Tibial nerve (tissue), 4 donors: ENCODE results near the gene MRE11. TPM values are rescaled to one million over a fixed set of nuclear protein-coding genes. Genes with fewer than 3 reads are reported as not detected.
"Not testable (repeated sequence)": the region's sequence is repeated elsewhere in the genome, so short reads cannot be mapped to it uniquely, and the experiment has no call there.

Source experiments
- DNase-seq, 2 donors: peaks; one replicate each; pipeline ENCODE4 v3.0.0-alpha.2; 2019; ENCODE audit warnings: low spot score in 2 of 2
- H3K27ac ChIP-seq, 4 donors: fragments of 200-600 bp; sonication (generic) in 3 of 4; one replicate each; pipeline ENCODE4 v1.5.1; 2017 to 2019; ENCODE audit warnings: mild to moderate bottlenecking in 1 of 4
- H3K27me3 ChIP-seq, 2 donors: fragments of 200-600 bp; sonication (generic) in 1 of 2; one replicate each; pipeline versions ENCODE4 v1.5.1 to v1.6.0; 2017 to 2019
- H3K36me3 ChIP-seq, 3 donors: fragments of 200-600 bp; sonication (generic); one replicate each; pipeline ENCODE4 v1.5.1; 2018 to 2019
- H3K4me1 ChIP-seq, 4 donors: fragments of 200-600 bp; sonication (generic) in 3 of 4; one replicate each; pipeline ENCODE4 v1.5.1; 2017 to 2019
- H3K4me3 ChIP-seq, 4 donors: fragments of 200-600 bp; sonication (generic) in 3 of 4; one replicate each; pipeline ENCODE4 v1.5.1; 2017 to 2019; ENCODE audit warnings: mild to moderate bottlenecking in 1 of 4, moderate library complexity in 1 of 4
- H3K9me3 ChIP-seq, 4 donors: fragments of 200-600 bp; sonication (generic) in 3 of 4; one replicate each; pipeline ENCODE4 v1.5.1; 2017 to 2019
- CTCF ChIP-seq, 5 experiments: fragments of 200-600 bp in 3 of 5; fragments of 450-650 bp in 2 of 5; sonication (generic) in 3 of 5; IDR thresholded peaks; one replicate each; pipeline ENCODE4 v1.5.1; 2016 to 2019; ENCODE audit warnings: antibody characterized with exemption in 5 of 5, mild to moderate bottlenecking in 3 of 5, moderate library complexity in 2 of 5
- EP300 ChIP-seq, 2 donors: sonication (generic); formaldehyde crosslinking; IDR thresholded peaks; one replicate each; pipeline ENCODE4 v1.6.1; 2017; ENCODE audit warnings: antibody characterized with exemption in 2 of 2, mild to moderate bottlenecking in 1 of 2
- POLR2A ChIP-seq, 2 donors: fragments of 450-650 bp; IDR thresholded peaks; one replicate each; pipeline ENCODE4 v1.6.1; 2017; ENCODE audit warnings: antibody characterized with exemption in 2 of 2, mild to moderate bottlenecking in 2 of 2, moderate library complexity in 2 of 2
- WGBS, 2 donors: methylation state at CpG; one replicate each; pipeline ENCODE4 v1.1.5; 2018; 5-methylcytosine and 5-hydroxymethylcytosine counted together
- total RNA-seq, 4 donors: library from RNA; depleted of rRNA; stranded (reverse); fragments of >200 nt; gene quantifications; one replicate each; pipeline ENCODE4 v1.1.0, GENCODE V29; 2016

The MRE11 gene
- total RNA-seq, 4 donors from 2014 or later: 14.0 to 28.4 (median 17.4) TPM

DNA sequence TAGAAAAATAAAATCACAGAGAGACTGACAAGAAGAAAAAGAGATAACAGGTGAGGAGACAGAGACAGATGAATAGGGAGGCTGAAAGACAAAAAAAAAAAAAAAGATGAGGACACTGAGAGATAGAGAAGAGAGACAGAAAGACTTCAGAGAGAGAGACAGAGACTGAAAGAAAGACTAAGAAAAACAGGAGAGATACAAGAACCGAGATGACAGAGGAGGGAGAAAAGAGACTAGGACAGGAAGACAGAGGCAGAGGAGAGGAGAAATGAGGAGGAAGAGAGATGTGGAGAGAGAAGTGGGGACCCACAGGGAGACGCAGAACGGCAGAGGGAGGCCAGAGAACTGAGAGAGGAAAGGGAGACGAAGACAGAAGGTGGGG lies 93.2 kb downstream of the MRE11 start:
- no peaks in the 10 kb centered on the region for H3K36me3 ChIP-seq
- peaks cover 0 to 15% (median 6%) of the 10 kb centered on the region in 4 donors for H3K4me1 ChIP-seq
- H3K4me3 ChIP-seq: peak overlapping the region in 2 of 4 donors; percentile 28 to 49
- DNase-seq: no peak
- peaks cover 0 to 4% (median 0%) of the 10 kb centered on the region in 4 donors for H3K9me3 ChIP-seq
- H3K27me3 ChIP-seq: peaks cover 0 to 25% of the 10 kb centered on the region in 2 donors
- WGBS, 2 donors: 16 to 20% methylated on average over 4 of the region's 4 CpGs
- H3K27ac ChIP-seq: no peak overlapping the region
- TF ChIP-seq POLR2A (IDR thresholded peaks at IDR 0.05) (no peak), EP300 (IDR thresholded peaks at IDR 0.05) (no peak), CTCF (IDR thresholded peaks at IDR 0.05) (no peak)

DNA sequence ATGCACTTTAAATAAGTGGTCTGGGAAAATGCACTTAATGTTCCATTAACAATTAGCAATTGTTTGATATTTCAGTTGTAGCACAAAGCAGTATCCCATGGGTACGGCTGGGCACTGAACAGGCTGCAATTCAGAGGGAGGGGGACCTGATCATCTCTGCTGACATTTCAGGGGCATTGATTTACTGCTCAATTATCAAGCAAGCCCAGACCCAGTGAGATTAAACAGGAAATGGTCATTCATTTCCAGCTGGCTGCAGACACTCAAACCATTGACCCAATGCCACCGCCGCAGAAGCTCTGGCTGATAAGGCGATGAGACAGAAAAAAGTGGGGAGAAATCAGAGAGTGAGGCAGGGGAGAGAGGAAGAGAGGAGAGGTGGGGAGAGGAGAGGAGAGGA lies 93.6 kb downstream of the MRE11 start:
- no peak for DNase-seq
- peaks cover 0 to 15% (median 6%) of the 10 kb centered on the region in 4 donors for H3K4me1 ChIP-seq
- TF ChIP-seq CTCF (IDR thresholded peaks at IDR 0.05) (no peak), EP300 (IDR thresholded peaks at IDR 0.05) (no peak), POLR2A (IDR thresholded peaks at IDR 0.05) (no peak)
- WGBS, 2 donors: 14 to 16% methylated on average over 4 of the region's 4 CpGs
- H3K27ac ChIP-seq: no peak overlapping the region
- H3K4me3 ChIP-seq: no peak overlapping the region
- no peaks in the 10 kb centered on the region for H3K36me3 ChIP-seq
- peaks cover 0 to 2% (median 0%) of the 10 kb centered on the region in 4 donors for H3K9me3 ChIP-seq
- peaks cover 0 to 25% of the 10 kb centered on the region in 2 donors for H3K27me3 ChIP-seq

- peaks cover 0 to 25% of the 10 kb centered on the region in 2 donors for H3K27me3 ChIP-seq
- WGBS, 2 donors: 69 to 75% methylated on average over 5 of the region's 5 CpGs
- TF ChIP-seq POLR2A (IDR thresholded peaks at IDR 0.05) (no peak), EP300 (IDR thresholded peaks at IDR 0.05) (no peak), CTCF (IDR thresholded peaks at IDR 0.05) (no peak)
- H3K27ac ChIP-seq: no peak overlapping the region
- H3K4me3 ChIP-seq: no peak overlapping the region
- no peak for DNase-seq
- H3K4me1 ChIP-seq: peaks cover 0 to 15% (median 6%) of the 10 kb centered on the region in 4 donors
- H3K9me3 ChIP-seq: no peaks in the 10 kb centered on the region
- H3K36me3 ChIP-seq: no peaks in the 10 kb centered on the region
These were observed 95.5 kb downstream of the MRE11 start for GRCh38 chr11:94398101-94398500.

GRCh38 chr11:94396282-94396681 lies 97.4 kb downstream of the MRE11 start:
- Histone ChIP-seq H3K4me1 (peaks cover 0 to 9% (median 3%) of the 10 kb centered on the region in 4 donors), H3K27me3 (peaks cover 0 to 15% of the 10 kb centered on the region in 2 donors), H3K9me3 (peaks cover 0 to 2% (median 0%) of the 10 kb centered on the region in 4 donors), H3K27ac (no peak overlapping the region), H3K4me3 (no peak overlapping the region), H3K36me3 (no peaks in the 10 kb centered on the region)
- WGBS, 2 donors: 91 to 93% methylated on average over 5 of the region's 5 CpGs
- TF ChIP-seq POLR2A (IDR thresholded peaks at IDR 0.05): no peak
- TF ChIP-seq CTCF (IDR thresholded peaks at IDR 0.05): no peak
- TF ChIP-seq EP300 (IDR thresholded peaks at IDR 0.05): no peak
- no peak for DNase-seq

- not testable (repeated sequence) for H3K27me3 ChIP-seq, H3K4me3 ChIP-seq, H3K4me1 ChIP-seq, DNase-seq, H3K36me3 ChIP-seq, H3K27ac ChIP-seq
- peaks cover 0 to 11% (median 0%) of the 10 kb centered on the region in 4 donors for H3K9me3 ChIP-seq
- 92 to 96% methylated on average over 4 of the region's 4 CpGs for WGBS, 2 donors
These were observed 101.7 kb downstream of the MRE11 start for GRCh38 chr11:94391937-94392336.

DNA sequence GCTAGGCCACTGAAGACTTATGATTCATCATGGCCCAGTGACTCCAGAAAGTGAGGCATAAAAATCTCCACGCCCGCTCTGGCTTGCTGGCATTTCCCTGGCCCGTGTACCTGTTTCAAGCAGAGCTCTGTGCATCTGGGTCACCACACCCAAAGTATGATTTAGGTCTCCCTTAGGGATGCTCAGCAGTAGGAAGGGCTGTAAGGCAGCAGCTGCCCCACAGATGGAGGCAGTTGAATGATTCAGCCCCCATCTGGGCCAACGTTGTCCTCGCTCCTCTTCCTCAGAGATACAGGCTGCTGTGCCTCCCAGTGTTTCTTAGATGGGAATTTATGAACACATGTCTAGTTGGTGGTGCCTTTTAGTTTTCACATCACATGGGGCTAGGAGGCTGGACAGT lies 114.0 kb downstream of the MRE11 start:
- Histone ChIP-seq H3K36me3 (peaks cover 0 to 5% (median 0%) of the 10 kb centered on the region in 3 donors), H3K4me3 (no peak overlapping the region), H3K9me3 (no peaks in the 10 kb centered on the region), H3K27ac (no peak overlapping the region), H3K4me1 (no peaks in the 10 kb centered on the region), H3K27me3 (no peaks in the 10 kb centered on the region)
- WGBS, 2 donors: 84 to 86% methylated on average over 5 of the region's 5 CpGs
- TF ChIP-seq POLR2A (IDR thresholded peaks at IDR 0.05) (no peak), CTCF (IDR thresholded peaks at IDR 0.05) (no peak), EP300 (IDR thresholded peaks at IDR 0.05) (no peak)
- DNase-seq: no peak
